HG03280 (cell line): ENCODE results near the gene ADD1.
"Not testable (repeated sequence)": the region's sequence is repeated elsewhere in the genome, so short reads cannot be mapped to it uniquely, and the experiment has no call there.

Experiments used
- ATAC-seq: cut with Tn5 transposase; IDR thresholded peaks from one replicate; pipeline ENCODE4 v1.9.1; 2021; ENCODE audit warnings: mild to moderate bottlenecking, moderate library complexity; ENCODE audit not compliant: unreplicated experiment

ADD1 gene

GRCh38 chr4:2914256-2915126 lies 70.8 kb downstream of the ADD1 start:
- ATAC-seq, result no peak

DNA sequence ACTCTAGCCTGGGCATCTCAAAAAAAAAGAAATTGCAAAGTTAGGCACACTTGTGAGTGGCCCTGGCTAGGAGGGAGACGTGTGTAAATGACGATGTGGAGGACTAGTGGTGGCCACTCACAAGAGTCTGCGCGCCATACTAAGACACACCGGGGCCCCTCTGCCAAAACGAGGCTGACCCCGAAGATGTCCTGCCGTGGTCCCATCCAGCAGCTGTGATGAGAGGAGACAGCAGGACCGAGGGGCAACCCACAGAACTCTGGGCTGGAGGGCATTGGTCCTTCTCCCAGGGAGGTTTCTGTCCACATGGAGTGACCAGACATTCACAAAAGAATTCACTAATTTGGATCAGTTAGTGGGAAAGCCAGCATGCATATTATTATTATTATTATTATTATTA lies 72.1 kb downstream of the ADD1 start:
- no peak for ATAC-seq

GRCh38 chr4:2916696-2917095 lies 73.1 kb downstream of the ADD1 start:
- ATAC-seq, result not testable (repeated sequence)

DNA sequence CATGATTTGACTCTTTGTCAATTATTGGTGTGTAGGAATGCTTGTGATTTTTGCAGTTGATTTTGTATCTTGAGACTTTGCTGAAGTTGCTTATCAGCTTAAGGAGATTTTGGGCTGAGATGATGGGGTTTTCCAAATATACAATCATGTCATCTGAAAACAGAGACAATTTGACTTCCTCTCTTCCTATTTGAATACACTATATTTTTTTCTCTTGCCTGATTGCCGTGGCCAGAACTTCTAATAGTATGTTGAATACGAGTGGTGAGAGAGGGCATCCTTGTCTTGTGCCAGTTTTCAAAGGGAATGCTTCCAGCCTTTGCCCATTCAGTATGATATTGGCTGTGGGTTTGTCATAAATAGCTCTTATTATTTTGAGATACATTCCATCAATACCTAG lies 74.7 kb downstream of the ADD1 start:
- ATAC-seq, result not testable (repeated sequence)

- not testable (repeated sequence) for ATAC-seq
Measured at GRCh38 chr4:2918714-2919113, 75.1 kb downstream of the ADD1 start.

DNA sequence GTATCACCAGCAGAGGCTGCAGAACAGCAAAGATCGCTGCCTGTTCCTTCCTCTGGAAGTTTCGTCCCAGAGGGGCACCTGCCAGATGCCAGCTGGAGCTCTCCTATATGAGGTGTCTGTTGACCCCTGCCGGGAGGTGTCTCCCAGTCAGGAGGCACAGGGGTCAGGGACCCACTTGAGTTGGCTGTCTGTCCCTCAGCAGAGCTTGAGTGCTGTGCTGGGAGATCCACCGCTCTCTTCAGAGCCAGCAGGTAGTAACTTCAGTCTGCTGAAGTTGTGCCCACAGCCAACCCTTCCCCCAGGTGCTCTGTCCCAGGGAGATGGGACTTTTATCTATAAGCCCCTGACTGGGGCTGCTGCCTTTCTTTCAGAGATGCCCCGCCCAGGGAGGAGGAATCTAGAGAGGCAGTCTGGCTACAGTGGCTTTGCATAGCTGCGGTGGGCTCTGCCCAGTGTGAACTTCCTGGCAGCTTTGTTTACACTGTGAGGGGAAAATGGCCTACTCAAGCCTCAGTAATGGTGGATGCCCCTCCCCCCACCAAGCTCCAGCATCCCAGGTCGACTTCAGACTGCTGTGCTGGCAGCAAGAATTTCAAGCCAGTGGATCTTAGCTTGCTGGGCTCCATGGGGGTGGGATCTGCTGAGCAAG lies 78.9 kb downstream of the ADD1 start:
- ATAC-seq, result not testable (repeated sequence)

DNA sequence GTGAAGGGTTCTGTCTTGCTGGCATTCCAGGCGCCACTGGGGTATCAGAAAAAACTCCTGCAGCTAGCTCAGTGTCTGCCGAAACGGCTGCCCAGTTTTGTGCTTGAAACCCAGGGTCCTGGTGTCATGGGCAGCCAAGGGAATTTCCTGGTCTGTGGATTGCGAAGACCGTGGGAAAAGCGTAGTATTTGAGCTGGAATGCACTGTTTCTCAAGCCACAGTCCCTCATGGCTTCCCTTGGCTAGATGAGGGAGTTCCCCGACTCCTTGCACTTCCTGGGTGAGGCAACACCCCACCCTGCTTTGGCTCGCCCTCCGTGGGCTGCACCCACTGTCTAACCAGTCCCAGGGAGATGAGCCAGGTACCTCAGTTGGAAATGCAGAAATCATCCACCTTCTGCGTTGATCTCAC lies 79.5 kb downstream of the ADD1 start:
- ATAC-seq, result no peak

DNA sequence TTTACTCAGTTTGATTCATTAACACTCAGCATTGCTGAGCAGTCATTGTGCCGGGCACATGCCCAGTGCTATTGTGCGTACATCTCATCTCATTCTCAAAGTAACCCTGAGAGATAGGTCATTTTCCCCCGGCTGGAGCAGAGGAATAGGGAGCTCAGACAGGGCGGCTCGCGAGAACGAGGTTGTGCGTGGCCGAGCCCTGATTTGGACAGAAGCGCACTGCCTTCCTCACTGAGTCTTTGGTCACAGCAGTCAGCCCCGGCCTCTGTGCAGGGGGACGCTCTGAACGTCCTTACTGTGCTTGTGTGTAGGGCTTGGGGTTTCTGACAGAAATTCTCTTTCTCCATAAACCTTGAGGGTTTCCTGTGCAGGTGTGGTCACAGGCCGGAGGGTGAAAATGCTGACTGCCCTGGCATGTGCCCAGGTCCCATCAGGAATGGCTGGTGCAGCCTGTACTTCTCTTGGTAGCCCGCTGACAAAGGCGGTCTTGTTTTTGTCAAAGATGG lies 80.1 kb downstream of the ADD1 start:
- ATAC-seq, result no peak

- ATAC-seq, result no peak
Measured at GRCh38 chr4:2924286-2924685, 80.6 kb downstream of the ADD1 start.

- ATAC-seq, result no peak
Measured at GRCh38 chr4:2924765-2925301, 81.2 kb downstream of the ADD1 start.

DNA sequence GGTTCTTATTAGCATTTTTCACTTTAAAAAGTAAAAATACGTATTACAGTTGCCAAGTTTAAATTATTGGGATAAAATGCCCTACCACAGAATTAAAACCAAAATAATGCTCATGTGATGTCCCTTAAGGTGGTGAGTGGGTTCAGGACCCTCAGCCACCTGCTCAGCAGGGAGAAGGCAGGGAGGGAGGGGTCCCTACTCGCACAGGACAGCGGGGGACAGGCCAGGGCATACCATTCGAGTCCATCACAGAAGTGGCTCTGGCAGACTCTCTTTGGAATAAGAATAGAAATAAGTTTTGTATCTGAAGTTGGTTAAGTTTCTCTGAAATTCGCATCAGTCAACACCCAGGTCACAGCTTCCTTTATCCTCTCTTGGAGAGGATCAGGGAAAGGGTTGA lies 81.9 kb downstream of the ADD1 start:
- no peak for ATAC-seq

- ATAC-seq, result no peak
Measured at GRCh38 chr4:2925931-2926860, 82.6 kb downstream of the ADD1 start.

GRCh38 chr4:2927016-2927695 lies 83.5 kb downstream of the ADD1 start:
- no peak for ATAC-seq

- no peak for ATAC-seq
Measured at GRCh38 chr4:2927696-2928075, 84.0 kb downstream of the ADD1 start.

DNA sequence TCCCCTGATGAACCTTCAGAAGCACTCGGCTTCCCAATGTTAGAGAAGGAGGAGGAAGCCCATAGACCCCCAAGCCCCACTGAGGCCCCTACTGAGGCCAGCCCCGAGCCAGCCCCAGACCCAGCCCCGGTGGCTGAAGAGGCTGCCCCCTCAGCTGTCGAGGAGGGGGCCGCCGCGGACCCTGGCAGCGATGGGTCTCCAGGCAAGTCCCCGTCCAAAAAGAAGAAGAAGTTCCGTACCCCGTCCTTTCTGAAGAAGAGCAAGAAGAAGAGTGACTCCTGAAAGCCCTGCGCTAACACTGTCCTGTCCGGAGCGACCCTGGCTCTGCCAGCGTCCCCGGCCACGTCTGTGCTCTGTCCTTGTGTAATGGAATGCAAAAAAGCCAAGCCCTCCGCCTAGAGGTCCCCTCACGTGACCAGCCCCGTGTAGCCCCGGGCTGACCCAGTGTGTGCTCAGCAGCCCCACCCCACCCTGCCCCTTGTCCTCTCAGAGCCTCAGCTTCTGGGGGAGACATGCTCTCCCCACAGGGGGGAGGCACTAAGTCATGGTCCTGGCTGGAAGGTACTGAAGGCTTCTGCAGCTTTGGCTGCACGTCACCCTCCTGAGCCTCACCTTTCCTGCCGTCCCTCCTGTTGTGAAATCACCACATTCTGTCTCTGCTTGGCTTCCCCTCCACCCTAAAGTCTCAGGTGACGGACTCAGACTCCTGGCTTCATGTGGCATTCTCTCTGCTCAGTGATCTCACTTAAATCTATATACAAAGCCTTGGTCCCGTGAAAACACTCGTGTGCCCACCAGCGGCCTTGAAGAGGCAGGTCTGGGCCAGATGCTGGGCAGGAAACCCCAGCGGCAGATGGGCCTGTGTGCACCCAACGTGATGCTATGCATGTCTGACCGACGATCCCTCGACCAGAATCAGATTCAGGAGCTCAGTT lies 84.9 kb downstream of the ADD1 start:
- ATAC-seq, result no peak

- ATAC-seq, result no peak
Measured at GRCh38 chr4:2929469-2929868, 85.8 kb downstream of the ADD1 start.

DNA sequence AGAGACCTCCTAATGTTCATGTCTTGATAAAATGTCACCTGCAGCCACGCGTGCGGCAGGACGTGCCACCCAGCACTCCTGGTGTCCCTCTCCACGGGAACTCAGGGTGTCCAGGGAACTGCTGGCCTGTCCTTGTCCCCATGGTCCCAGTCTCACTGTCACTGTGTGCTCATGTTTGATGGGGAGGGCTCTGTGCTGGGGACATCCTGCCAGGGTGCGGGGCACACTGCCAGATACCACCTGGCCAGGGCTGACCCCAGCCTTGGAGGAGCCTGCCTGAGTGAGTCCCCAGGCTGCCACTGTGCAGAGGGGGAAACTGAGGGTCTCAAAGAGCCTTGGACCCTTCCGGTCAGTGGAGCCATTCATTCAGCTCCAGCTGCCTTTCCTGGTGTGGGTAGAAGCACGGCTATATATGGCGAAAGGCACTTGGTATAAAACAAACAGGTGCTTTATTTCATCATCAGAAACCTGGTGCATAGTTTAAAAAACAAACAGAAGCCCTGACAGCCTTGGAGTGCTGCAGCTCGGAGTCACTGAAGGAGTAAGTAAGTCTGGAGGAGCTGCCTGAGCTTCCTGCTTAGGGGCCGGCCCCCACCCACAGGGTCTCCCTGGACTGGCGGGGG lies 86.6 kb downstream of the ADD1 start:
- ATAC-seq, result no peak

DNA sequence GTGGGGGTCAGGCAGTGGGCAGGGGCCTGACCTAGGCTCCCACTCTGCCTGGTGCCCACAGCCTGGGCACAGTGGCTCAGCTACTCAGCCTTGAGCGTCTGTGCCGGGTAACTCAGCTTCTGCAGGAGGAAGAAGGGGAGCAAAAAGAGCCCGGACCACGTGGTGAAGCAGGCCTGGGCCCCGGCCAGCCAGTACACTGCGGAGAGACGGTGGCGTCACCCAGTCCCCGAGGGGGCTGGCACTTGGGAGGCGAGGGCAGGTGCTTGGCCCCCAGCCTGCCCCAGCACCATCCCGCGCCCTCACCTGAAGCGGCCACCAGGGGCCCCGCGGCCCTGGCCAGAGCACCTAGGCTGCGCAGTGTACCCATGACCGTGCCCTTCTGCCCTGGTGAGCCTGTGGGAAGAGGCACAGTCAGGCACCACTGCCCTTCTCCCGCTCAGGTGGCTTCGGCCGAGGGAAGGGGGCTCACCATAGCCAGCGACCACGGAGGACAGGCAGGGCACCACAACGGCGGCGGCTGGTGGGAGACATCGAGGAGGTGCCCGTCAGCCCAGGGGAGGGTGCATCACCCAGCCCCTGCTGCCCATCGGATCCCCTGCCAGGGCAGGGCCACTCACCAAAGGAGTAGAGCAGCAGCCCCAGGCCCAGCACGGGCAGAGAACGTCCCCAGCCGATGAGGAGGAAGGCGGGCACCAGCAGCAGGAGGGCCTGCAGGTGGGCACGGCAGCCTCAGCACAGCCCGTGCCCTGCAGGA lies 87.3 kb downstream of the ADD1 start:
- no peak for ATAC-seq
